ENCODE results near the gene SAMD11. TPM values are rescaled to one million over a fixed set of nuclear protein-coding genes. Genes with fewer than 3 reads are reported as not detected.

Gene SAMD11
- total and polyA plus RNA-seq, 2 donors from 2014 or later, result 13.3 to 21.4 TPM

DNA sequence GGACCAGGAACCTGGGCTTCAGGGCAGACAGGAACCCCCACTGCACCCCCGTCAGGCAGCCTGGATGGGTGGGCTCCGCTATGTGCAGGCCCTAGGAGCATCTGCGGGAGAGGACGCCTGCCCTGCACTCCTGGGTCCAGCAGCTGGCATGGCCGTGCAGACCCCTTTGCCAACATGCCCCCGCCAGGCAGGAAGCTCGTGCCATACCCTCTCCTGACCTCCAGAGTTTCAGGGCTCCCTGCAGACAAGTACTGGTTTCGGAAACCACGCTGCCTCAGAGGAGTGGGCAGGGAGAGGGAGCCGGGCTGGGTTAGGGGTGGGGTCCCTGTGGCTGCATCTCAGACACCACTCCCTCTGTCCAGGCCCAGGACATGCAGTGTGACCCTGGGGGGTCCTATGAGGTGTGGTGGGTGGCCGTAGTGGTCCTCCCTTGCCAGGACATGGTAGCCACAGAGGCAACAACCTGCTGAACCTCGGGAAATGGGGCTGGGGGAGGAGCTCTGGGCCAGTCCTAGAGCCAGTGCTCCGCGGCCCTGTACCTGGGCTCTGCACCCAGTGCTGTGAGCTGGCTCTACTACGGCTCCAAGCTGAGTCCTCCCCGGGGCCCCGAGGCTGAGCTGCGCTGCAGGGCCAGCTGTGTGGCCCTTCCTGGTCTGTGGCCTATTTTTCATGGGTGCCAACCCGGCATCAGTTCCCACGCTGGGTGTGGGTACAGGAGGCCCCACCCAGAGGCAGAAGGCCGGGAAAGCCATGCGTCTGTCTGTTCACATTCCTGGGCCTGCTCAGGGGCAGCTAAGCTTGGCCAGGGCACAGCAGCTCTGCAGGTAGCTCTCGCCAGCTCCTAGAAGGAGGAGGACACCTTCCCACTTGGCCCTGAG is 44.0 kb downstream of the SAMD11 start:
- Histone ChIP-seq H3K27ac (ENCODE audit: low read depth in 2 of 2, low read length in 2 of 2) (no peak overlapping the region), H3K4me1 (ENCODE audit: control insufficient read depth in 2 of 3, insufficient read depth in 2 of 3, low read depth in 1 of 3, low read length in 3 of 3) (peaks cover 0 to 7% (median 0%) of the 10 kb centered on the region in 3 donors), H3K36me3 (ENCODE audit: control insufficient read depth in 2 of 3, insufficient read depth in 3 of 3, low read length in 3 of 3) (no peaks in the 10 kb centered on the region), H3K4me3 (ENCODE audit: low read length in 3 of 3) (no peak overlapping the region), H3K27me3 (ENCODE audit: control insufficient read depth, insufficient read depth, low read length) (peaks cover 9% of the 10 kb centered on the region), H3K9me3 (ENCODE audit: control insufficient read depth in 2 of 3, insufficient read depth in 1 of 3, low read length in 3 of 3) (no peaks in the 10 kb centered on the region), H3K9ac (ENCODE audit: low read length in 3 of 3) (no peak overlapping the region)
- DNase-seq, result no peak
- no peak for FAIRE-seq
- TF ChIP-seq, protein P1, sequence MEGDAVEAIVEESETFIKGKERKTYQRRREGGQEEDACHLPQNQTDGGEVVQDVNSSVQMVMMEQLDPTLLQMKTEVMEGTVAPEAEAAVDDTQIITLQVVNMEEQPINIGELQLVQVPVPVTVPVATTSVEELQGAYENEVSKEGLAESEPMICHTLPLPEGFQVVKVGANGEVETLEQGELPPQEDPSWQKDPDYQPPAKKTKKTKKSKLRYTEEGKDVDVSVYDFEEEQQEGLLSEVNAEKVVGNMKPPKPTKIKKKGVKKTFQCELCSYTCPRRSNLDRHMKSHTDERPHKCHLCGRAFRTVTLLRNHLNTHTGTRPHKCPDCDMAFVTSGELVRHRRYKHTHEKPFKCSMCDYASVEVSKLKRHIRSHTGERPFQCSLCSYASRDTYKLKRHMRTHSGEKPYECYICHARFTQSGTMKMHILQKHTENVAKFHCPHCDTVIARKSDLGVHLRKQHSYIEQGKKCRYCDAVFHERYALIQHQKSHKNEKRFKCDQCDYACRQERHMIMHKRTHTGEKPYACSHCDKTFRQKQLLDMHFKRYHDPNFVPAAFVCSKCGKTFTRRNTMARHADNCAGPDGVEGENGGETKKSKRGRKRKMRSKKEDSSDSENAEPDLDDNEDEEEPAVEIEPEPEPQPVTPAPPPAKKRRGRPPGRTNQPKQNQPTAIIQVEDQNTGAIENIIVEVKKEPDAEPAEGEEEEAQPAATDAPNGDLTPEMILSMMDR (IDR thresholded peaks at IDR 0.05; ENCODE audit: borderline replicate concordance, extremely low read depth, insufficient read depth), result no peak
- intact Hi-C loops (cut with DNase I), result no loop called here

DNA sequence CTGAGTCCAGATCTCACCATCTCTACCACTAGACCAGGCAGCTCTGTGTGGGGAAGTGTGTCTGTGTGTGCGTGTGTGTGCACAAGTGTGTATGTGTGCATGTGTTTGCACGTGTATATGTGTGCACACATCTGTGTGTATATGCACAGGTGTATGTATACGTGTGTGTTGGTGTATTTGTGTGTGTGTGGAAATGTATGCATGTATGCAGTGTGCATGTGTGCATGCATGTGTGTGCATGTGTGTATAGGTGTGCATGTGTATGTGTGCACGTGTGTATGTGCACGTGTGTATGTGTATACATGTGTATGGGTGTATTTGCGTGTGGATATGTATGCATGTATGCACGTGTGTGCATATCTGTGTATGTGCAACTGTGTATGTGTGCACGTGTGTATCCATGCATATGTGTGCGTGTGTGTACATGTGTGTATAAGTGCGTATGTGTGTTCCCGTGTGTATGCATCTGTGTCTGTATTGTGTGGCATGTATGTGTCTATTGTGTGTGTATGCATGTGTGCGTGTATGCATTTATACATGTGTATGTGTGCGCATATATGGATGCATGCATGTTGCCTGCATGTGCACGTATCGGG is 45.6 kb downstream of the SAMD11 start:
- Histone ChIP-seq H3K9me3 (ENCODE audit: control insufficient read depth in 2 of 3, insufficient read depth in 1 of 3, low read length in 3 of 3) (no peaks in the 10 kb centered on the region), H3K27ac (ENCODE audit: low read depth in 2 of 2, low read length in 2 of 2) (no peak overlapping the region), H3K36me3 (ENCODE audit: control insufficient read depth in 2 of 3, insufficient read depth in 3 of 3, low read length in 3 of 3) (no peaks in the 10 kb centered on the region), H3K27me3 (ENCODE audit: control insufficient read depth, insufficient read depth, low read length) (peaks cover 9% of the 10 kb centered on the region), H3K9ac (ENCODE audit: low read length in 3 of 3) (no peak overlapping the region), H3K4me1 (ENCODE audit: control insufficient read depth in 2 of 3, insufficient read depth in 2 of 3, low read depth in 1 of 3, low read length in 3 of 3) (peaks cover 0 to 7% (median 0%) of the 10 kb centered on the region in 3 donors), H3K4me3 (ENCODE audit: low read length in 3 of 3) (no peak overlapping the region)
- intact Hi-C loops (cut with DNase I), result no loop called here
- DNase-seq, result no peak
- no peak for FAIRE-seq
- TF ChIP-seq, protein P1 (IDR thresholded peaks at IDR 0.05; ENCODE audit: borderline replicate concordance, extremely low read depth, insufficient read depth), result no peak

DNA sequence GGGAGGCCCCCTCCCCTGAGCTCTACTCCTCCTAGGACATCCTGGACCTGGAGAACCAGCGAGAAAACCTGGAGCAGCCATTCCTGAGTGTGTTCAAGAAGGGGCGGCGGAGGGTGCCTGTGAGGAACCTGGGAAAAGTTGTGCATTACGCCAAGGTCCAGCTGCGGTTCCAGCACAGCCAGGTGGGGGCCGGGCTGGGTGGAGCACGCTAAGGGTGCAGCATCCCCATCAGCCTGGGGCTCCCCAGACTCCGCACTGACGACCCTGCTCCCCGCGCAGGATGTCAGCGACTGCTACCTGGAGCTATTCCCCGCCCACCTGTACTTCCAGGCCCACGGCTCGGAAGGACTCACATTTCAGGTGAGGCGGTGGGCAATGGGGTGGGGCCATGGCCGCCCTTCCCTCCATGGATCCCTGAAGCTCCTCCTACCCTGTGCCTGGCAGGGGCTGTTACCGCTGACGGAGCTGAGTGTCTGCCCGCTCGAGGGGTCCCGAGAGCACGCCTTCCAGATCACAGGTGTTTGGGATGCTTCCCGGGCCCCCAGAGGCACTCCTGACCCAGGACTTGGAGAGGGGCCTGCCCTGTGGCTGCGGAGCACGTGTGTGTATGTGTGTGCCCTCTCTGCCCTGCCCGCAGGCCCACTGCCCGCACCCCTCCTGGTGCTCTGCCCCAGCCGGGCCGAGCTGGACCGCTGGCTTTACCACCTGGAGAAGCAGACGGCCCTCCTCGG is 46.7 kb downstream of the SAMD11 start:
- TF ChIP-seq, protein P1 (IDR thresholded peaks at IDR 0.05; ENCODE audit: borderline replicate concordance, extremely low read depth, insufficient read depth), result no peak
- Histone ChIP-seq H3K9me3 (ENCODE audit: control insufficient read depth in 2 of 3, insufficient read depth in 1 of 3, low read length in 3 of 3) (no peaks in the 10 kb centered on the region), H3K9ac (ENCODE audit: low read length in 3 of 3) (no peak overlapping the region), H3K27me3 (ENCODE audit: control insufficient read depth, insufficient read depth, low read length) (peaks cover 9% of the 10 kb centered on the region), H3K36me3 (ENCODE audit: control insufficient read depth in 2 of 3, insufficient read depth in 3 of 3, low read length in 3 of 3) (no peaks in the 10 kb centered on the region), H3K4me3 (ENCODE audit: low read length in 3 of 3) (no peak overlapping the region), H3K27ac (ENCODE audit: low read depth in 2 of 2, low read length in 2 of 2) (no peak overlapping the region), H3K4me1 (ENCODE audit: control insufficient read depth in 2 of 3, insufficient read depth in 2 of 3, low read depth in 1 of 3, low read length in 3 of 3) (peaks cover 0 to 7% (median 0%) of the 10 kb centered on the region in 3 donors)
- intact Hi-C loops (cut with DNase I), result no loop called here
- FAIRE-seq, result no peak
- peak in 2 of 5 donors; percentile 32 to 53 for DNase-seq
